GM19397 (cell line): Measurements from ENCODE around the gene DFFB.

Source experiments
- ATAC-seq: cut with Tn5 transposase; IDR thresholded peaks from one replicate; pipeline ENCODE4 v1.9.1; 2021; ENCODE audit warnings: mild to moderate bottlenecking, moderate library complexity; ENCODE audit not compliant: unreplicated experiment

Gene DFFB

DNA sequence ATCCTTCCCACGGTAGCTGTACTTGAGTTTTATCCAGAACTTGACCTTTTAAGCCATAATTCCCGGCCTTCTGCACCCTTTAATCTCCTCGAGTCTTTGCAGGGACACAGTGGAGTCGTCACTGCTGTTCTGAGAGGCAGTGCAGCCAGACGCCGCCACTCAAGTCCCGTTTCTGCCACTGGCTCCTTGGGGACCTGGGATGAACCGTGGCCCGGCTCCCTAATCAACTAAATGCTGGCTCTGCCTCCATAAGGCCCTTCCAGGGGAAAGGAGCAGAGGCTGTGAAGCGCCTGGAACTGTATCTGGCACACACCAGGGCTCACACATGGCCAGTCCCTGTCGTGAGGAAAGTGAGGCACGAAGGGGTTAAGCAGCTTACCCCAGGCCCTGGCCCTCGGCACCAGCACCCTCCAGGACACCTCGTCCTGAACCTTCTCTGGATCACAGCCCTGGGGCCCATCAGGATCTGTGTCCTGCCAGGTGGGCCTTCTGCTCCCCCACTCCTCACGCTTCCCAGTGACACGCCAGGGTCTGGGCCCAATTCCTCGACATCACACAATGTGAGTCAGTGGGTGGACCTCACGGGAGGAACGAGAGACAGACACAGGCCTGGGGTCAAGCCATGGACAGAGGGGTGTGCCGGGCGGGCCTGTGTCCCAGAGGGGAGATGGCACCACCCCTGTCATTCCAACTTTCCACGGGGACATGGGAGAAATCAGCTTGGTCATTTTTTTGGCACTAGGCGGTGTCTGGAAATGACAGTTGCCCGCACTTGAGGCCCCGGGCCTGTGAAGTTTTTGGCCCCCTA lies 66.3 kb downstream of the DFFB start:
- no peak for ATAC-seq

DNA sequence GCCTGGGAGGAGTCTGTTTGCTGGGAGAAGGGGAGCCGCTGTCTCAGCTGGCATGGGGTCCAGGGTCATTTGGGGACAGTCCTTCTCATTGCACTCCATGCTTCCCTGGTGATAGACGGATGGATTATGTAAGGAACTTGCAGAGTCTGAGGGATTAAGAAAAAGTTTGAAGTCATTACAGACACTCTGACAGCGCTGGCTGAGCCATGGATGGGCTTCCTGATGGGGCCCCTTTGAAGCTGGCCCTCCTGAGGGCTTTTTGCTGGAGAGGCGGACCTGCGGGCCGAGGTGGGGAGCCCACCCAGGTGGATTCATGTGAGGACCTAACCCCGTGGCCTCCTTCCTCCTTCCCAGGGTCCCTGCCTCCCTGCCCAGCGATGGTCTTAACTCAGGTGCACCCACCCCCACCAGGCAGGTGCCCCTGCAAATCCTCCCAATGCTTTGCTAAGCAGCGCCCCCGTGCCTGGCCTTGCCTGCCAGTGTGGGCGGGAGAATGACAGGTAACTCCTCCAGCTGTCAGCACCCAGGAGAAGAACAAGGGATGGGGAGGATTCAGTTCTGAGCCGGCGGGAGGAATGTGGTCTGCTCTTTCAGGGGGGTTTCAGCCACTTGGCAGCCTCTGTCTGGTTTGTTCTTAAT lies 67.0 kb downstream of the DFFB start:
- ATAC-seq, result no peak

DNA sequence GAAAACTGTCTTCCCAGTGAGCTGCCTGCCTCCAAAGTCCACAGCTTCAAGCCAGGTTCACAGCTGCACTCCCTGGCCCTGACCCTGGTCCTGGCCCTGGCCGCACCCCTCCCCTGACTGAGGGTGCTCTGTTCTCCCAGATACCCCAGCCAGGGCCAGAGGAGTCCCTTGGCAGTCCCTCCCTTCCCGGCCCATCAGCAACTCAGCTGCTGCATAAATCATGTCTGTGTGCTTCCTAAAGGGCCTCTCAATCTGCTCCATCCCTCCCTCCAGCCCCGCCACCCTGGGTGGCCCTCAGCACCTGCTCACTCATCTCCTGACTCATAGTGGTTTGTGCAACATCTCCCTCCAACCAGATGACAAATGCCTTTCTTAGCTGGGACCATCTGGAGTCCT lies 67.5 kb downstream of the DFFB start:
- no peak for ATAC-seq

DNA sequence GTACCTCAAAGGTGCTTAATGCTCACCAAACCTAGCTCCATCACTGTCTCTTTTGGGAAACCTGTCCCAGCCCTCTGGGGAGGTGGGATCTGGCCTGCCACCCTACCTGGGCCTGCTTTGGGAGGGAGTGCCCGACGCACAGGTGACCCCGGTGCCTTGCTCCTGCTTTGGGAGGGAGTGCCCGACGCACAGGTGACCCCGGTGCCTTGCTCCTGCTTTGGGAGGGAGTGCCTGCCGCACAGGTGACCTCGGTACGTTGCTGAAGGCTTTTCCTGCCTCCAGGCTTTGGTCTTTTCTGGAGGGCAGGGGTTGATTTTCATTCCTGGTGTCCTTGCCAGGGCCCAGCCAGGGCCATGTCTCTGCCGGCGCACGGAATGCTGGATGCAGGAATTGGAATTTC lies 68.0 kb downstream of the DFFB start:
- no peak for ATAC-seq

DNA sequence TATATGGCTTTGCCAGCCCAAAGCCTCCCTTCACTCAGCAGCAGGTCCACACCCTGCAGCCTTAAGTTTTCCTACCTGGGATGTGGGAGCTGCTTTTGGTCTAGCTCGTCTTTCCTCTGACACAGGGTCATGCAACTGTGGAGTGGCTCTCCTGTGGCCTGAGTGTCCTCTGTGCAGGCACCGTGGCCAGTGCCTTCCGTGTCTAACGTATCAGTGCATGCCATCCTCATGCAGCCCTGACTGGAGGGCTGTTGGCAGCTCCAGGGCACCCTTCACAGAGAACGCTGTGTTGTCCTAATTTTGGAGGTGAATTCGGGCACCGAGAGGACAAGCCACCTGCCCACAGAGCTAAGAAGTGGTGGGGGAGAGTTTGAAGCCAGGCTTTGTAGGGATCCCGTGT lies 68.5 kb downstream of the DFFB start:
- ATAC-seq, result no peak

DNA sequence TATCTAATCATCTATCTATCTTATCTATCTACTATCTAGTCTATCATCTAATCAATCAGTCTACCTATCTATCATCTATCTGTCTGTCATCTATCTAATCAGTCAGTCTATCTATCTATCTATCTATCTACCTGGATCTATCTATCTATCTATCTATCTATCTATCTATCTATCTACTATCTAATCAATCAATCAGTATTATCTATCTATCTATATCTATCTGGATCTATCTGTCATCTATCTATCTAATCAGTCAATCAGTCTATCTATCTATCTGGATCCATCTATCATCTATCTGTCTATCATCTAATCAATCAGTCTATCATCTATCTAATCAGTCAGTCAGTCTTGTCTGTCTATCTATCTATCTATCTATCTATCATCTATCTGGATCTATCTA lies 69.7 kb downstream of the DFFB start:
- no peak for ATAC-seq

DNA sequence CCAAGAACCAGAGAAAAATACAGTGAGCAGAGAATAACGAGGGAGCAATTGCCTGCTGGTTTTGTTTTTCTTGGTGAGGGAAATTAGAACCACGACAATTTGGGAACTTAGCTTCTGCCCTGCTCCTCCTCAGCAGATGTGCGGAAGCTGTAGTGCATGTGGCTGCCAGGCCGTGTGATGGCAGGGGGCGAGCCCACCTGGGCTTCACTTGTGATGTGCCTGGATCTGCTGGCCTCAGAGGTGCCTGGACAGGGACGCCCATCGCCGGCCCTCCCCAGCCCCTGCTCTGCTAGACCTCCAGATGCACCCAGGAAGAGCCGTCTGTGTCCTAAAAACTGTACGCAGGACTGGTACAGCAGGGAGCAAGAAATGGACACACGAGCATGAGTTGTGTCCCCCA lies 71.3 kb downstream of the DFFB start:
- no peak for ATAC-seq

DNA sequence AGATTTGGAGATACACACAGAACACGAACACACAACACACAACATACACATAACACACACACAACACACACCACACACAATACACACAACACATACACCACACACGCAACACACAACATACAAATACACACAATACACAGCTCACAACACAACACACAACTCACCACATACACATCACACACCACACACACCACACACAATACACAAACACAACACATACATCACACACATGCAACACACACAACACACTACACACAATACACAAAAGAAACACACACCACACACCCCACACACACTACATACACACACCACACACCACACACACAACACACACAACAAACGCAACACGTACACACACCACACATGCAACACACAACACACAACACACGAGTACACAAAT lies 71.8 kb downstream of the DFFB start:
- ATAC-seq, result no peak

DNA sequence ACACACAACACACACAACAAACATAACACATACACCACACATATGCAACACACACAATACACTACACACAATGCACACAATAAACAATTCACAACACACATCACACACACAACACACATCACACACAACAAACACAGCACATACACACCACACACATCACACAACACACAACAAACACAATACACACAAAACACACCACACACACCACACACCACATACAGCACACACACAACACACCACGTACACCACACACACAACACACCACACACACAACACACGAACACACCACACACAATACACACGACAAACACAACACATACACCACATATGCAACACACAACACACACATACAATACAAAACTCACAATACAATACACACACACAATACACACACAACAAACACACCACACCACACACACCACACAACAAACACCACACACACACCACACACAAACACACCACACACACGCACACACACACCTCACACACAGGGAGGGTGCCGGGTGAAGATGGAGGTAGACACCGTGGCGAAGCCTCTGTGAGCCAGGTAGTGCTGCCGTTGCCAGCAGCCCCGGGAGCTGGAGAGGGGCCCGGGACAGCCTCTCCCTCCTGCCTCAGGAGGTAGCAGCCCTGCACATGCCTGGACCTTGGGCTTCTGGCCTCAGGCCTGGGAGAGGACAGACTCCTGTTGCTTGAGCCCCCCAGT lies 73.2 kb downstream of the DFFB start:
- ATAC-seq, result no peak

DNA sequence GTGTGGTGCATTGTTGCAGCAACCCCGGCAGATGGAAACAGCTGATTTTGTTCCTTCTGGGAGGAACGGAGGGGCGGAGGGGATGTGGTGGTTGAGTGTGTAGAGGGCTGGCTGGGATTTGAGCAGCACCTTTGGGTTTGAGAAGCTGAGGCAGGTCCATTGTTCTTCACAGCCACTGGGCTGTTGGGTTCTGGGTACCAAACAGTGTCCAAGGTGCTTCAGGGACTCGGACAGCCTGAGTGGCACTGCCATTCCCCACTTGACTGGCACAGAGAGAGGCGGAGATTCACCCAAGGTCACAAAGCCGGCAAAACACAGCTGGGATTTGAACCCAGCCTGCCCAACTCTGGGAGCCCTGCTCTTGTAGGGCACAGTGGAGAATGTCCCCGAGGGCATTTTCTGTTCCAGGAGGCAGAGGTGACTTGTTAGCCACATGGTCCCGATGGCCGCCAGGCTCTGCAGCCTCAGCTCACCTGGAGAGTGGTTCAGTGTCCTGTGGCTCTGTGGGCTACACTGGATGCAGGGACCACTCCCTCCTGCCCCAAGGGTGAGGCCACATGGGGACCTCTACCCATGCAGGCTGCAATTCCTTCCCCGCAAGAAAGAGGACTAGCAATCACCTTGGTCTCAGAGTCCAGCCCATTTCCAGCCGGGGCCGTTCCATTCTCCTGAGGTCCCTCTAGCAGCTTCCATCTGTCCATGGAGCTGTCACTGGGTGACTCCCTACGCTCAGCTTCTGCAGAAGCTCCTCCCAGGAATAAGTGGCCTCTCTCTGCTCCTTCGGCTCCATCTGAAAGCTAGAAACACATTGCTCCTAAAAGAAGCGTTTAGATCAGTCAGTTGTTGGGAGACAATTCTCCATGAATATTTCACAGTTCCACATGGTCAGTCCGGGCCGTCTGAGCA lies 74.0 kb downstream of the DFFB start:
- no peak for ATAC-seq

DNA sequence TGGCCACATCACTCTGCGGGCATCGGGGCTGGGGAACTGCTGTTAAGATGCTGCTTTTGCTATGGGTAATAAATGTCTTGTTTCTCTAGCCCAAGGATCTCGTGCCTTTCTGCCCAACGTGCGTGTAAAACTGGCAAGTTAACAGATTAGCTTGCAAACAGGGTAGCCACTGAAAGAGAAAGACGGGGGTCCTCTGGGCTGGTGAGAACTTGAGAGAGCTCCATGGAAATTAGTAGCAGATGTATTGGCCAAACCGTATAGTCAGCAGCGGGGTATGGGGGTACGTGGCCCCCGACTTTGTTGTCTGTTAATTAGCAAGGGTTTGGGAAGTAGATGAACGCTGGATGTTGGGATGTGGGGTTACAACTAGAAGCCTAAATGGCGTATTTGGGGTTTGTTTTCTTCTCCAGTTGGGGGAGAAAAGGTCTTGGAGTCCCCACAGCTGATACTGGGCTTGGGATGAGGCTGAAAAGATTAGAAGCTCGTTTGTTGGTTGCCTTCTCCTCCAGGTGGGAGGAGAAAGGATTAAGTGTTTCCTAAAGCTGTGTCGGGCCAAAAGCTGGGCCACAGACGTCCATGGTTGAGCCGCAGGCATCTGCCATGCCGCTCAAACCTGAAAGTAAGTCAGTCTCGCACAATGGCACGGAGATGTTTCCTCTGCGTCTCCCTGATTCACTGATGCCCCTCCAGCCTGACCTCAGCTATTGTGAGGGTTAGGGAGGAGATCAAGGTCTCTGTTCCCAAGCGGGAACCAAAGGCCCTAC lies 75.1 kb downstream of the DFFB start:
- ATAC-seq, result no peak
